ENCODE results near the gene ZW10. TPM values are rescaled to one million over a fixed set of nuclear protein-coding genes. Genes with fewer than 3 reads are reported as not detected.
A peak's percentile ranks its signal among the peaks of the same experiment; 100 is the strongest.
"Not testable (repeated sequence)": the region's sequence is repeated elsewhere in the genome, so short reads cannot be mapped to it uniquely, and the experiment has no call there.

ZW10 gene, protein sequence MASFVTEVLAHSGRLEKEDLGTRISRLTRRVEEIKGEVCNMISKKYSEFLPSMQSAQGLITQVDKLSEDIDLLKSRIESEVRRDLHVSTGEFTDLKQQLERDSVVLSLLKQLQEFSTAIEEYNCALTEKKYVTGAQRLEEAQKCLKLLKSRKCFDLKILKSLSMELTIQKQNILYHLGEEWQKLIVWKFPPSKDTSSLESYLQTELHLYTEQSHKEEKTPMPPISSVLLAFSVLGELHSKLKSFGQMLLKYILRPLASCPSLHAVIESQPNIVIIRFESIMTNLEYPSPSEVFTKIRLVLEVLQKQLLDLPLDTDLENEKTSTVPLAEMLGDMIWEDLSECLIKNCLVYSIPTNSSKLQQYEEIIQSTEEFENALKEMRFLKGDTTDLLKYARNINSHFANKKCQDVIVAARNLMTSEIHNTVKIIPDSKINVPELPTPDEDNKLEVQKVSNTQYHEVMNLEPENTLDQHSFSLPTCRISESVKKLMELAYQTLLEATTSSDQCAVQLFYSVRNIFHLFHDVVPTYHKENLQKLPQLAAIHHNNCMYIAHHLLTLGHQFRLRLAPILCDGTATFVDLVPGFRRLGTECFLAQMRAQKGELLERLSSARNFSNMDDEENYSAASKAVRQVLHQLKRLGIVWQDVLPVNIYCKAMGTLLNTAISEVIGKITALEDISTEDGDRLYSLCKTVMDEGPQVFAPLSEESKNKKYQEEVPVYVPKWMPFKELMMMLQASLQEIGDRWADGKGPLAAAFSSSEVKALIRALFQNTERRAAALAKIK
- 17.3 and 19.8 TPM in 2 replicates for total RNA-seq (2014; rRNA removed; shearing (Covaris generic))
- 11.2 and 14.7 TPM in 2 replicates for polyA plus RNA-seq (2015; cell fraction: cytosol; rRNA removed)
- 11.8 and 17.6 TPM in 2 replicates for polyA plus RNA-seq (2015; cell fraction: nucleus; rRNA removed)

DNA sequence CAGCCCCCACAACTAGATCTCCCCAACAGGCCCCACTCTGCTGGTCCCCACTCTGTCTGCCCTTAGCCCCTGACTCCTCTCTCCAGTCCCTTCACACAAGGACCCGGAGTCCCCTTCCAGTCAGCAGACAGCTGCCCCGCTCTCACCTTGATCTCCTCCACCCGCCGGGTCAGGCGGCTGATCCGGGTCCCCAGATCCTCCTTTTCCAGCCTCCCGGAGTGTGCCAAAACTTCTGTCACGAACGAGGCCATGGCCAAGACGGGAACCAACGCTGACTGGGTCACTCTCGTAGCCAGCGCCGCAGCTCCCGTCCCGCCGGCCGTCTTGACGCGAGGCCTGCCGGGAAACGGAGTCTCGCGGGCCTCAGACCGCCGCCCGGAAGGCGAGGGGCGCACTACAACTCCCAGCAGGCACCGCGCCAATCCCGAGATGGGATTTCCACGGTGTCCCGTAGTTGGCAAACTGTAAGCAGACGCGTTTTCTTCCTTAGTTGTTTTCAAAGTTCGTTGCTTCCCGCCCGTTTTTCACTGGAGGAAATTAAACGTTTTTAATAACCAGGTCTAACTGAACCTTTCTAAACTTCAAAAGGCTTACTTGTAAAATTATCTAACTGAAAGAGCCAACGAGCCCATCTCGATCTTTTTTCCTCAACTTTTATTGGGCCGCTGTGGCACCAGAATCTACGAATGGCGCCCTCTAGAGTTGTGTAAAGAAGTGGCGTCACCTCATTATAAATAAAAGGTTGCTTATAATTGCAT is at the start of gene ZW10:
Gene ZW10 (minus strand): TSS at position 277 of the 758 bp plus-strand sequence. CDS start 26 bp downstream, at position 251.
- in situ Hi-C loops (cut with HindIII; ENCODE audit: low pct_unique_long_range_greater_than_20kb, low sequenced_read_pairs) = no loop called here

DNA sequence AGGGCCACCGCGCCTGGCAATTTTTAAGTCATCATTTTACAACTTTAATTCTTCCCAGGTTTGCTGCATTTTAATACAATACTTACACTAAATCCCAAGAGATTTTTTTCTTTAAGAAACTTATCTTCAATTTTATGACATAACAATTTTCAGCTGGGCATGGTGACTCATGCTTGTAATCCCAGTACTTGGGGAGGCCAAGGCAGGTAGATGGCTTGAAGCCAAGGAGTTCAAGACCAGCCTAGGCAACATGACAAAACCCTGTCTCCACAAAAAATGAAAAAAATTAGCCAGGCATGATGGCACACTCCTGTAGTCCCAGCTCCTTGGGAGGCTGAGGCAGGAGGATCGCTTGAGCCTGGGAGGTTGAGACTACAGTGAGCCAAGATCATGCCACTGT is 44.9 kb upstream of the ZW10 start:
- DNase-seq (ENCODE audit: low read depth, low spot score) = no peak
- in situ Hi-C loops (cut with HindIII; ENCODE audit: low pct_unique_long_range_greater_than_20kb, low sequenced_read_pairs) = no loop called here

More for the DNA sequence above, at the start of gene ZW10:
- DNase-seq (ENCODE audit: low read depth, low spot score) = peak; percentile 93

DNA sequence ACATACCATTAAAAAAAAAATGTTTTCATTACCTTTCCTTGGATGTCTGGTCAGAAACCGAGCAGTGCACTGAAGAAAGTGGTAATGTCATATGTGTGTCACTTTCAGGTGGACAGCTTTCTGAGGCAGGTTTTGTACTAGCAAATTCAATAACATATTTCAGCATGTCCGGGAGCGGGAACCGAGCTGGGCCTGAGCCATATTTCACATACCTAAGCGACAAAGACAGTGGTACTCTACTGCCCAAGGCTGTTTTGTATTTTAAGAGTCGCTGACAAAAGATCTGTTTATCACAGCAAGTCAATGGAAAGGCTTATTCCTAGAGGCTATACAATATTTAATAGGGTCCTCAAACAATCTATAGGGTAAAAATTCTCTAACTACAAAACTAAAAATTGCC is 44.1 kb upstream of the ZW10 start:
- in situ Hi-C loops (cut with HindIII; ENCODE audit: low pct_unique_long_range_greater_than_20kb, low sequenced_read_pairs) = no loop called here
- DNase-seq (ENCODE audit: low read depth, low spot score) = no peak

DNA sequence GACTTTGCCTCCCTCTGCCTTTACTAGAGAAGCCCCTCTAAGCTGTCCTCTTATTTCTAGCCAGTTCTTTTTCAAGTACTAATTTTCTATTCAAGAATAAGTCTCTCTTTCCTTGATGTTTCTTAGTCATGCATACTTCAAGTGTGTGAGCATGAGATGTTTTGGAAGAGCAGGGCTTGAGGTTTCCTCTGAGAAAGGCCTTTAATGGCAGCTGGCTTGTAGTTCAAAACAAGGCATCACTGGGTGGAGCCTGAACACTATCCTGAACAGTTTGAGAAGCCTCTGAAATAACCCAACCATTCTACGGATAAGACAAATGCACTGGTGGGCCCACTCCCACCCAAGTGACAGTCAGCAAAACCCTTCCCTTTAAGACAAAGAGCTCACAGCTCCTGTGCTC is 43.7 kb upstream of the ZW10 start:
- in situ Hi-C loops (cut with HindIII; ENCODE audit: low pct_unique_long_range_greater_than_20kb, low sequenced_read_pairs) = no loop called here
- no peak for DNase-seq (ENCODE audit: low read depth, low spot score)

DNA sequence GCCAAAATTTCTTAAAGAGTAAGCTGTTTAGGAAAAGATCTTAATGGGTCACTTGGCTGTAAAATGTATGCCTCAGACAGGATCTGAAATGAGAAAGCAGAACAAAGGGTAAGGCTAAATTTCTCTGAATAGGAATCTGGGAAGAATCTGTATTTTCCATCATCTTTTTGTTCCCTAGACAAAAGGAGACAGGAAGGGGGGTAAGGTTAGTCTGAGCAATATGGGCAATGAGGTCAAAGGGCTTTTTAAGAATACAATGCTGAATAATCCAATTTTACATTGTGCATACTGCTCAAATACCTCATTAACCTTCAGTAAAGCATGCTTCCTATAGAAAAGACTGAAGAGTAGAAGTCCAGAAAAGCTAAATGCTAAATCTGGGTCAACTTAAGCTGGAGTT is 40.7 kb upstream of the ZW10 start:
- in situ Hi-C loops (cut with HindIII; ENCODE audit: low pct_unique_long_range_greater_than_20kb, low sequenced_read_pairs) = no loop called here
- DNase-seq (ENCODE audit: low read depth, low spot score) = no peak

DNA sequence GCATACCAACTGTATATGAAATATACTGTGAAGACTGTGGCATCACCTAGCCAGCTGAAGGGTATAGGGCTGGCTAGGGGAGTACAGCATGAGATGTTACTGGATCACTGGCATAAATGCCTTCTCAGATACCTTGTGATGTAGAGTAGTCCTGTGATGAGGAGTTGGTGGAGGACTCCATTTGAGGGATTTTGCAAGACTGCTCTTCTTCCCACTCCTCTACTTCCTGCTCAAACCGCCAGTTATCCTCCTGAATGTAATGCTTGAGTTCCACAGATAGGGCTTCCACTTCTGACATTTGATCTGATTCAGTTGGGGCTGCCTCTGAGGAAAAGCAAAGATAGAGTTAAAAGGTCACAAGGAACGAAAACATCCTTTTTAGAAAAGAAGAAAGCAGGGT is 35.4 kb upstream of the ZW10 start:
- in situ Hi-C loops (cut with HindIII; ENCODE audit: low pct_unique_long_range_greater_than_20kb, low sequenced_read_pairs) = no loop called here
- DNase-seq (ENCODE audit: low read depth, low spot score) = no peak

DNA sequence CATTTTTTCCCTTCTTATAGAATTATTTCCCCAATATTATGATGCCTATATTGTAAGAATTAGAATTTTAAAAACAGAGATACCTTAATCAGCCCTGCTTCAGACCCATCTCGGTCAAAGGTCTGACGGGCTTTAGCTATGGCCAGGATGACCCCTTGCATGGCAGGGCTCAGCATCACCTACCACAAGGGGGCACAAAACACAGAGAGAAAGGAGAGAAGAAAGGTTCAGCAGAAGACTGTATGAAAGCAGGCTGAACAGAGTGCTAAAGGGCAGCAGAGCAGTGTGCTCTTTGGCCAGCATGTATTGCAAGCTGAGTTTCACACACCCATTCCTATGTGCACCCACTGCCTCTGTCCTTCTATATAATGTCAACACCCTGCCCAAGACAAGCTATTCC is 32.9 kb upstream of the ZW10 start:
- in situ Hi-C loops (cut with HindIII; ENCODE audit: low pct_unique_long_range_greater_than_20kb, low sequenced_read_pairs) = no loop called here
- peak; percentile 76 for DNase-seq (ENCODE audit: low read depth, low spot score)

DNA sequence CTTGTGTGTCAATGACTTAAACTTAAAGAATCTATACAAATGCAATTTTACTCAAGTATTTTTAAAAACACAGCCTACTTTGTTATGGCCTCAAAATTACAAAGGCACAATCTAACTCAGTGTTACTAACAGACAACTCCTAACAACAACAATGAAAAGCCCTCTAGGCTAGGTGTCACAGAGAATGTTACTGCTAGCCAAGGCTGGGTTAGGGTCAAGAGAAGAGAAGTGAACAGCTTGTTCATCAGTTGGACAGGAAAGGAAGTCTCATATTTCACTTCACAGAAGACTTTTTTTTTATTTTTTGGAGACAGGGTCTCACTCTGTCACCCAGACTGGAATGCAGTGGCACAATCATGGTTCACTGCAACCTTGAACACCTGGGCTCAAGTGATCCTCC is 32.1 kb upstream of the ZW10 start:
- in situ Hi-C loops (cut with HindIII; ENCODE audit: low pct_unique_long_range_greater_than_20kb, low sequenced_read_pairs) = no loop called here
- no peak for DNase-seq (ENCODE audit: low read depth, low spot score)

DNA sequence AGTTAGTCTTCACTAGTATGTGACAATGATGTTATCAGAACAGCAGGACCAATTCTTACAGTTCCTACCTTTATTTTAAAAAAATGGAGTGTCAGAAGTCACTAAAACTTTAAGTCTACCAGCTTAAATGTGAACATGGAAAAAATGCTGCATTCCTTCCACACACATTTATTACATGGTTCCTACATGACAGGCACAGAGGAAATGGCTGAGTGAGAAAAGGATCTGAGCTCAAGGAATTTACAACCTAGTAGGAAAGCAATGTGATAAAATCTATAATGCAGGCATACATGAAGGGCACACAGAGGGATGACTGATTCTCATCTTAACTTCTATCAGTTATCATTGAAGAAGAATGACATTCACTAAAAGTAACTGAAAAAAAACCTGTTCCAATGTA is 29.1 kb upstream of the ZW10 start:
- in situ Hi-C loops (cut with HindIII; ENCODE audit: low pct_unique_long_range_greater_than_20kb, low sequenced_read_pairs) = no loop called here

DNA sequence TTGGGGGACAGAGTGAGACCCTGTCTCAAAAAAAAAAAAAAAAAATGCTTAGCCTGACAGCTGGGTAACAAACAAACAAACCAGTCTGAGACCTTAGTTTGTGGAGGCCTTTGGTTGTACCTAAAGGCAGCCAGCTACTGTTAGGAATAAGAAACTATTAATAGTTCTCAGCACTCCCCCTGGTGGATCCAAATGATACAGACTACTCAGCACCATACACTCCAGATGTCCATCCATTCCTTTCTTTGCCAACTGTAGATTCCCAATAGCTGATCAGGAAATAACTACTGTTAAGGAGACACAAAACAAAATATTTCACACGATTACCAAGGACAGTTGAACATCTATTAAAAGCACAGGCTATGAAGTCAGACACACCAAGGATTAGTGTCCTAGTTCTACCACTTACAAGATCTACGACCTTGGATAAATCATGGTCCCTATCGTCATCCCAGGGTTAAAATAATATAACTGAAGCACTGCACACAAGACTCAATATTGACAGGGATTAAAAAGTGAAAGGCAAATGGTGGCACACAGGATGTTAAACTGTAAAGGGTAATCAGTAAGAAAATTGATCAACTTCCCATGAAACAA is 23.3 kb upstream of the ZW10 start:
- in situ Hi-C loops (cut with HindIII; ENCODE audit: low pct_unique_long_range_greater_than_20kb, low sequenced_read_pairs) = no loop called here

More for the DNA sequence above, 29.1 kb upstream of the ZW10 start:
- no peak for DNase-seq (ENCODE audit: low read depth, low spot score)

DNA sequence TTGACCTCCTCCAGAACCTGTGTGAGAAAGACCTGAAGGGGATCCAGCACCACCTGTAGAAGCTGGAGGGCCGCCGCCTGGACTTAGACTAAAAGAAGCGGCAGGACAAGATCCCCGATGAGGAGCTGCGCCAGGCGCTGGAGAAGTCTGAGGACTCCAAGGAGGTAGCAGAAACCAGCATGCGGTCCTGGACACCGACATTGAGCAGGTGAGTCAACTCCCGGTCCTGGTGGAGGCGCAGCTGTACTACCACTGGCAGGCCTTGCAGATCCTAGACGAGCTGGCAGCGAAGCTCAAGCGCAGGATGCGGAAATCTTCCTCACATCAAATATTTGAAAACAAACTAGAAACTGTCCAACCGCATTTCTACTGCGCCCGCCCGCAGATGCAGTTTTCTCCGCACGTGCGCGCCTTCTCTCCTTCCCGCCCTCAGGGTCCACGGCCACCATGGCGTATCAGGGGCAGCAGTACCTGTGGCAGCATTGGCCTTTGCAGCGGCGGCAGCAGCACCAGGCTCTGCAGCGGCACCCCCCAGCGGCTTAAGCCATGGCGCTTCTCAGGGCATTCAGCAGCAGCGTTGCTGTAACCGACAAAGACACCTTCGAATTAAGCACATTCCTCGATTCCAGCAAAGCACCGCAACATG is 16.3 kb upstream of the ZW10 start:
- in situ Hi-C loops (cut with HindIII; ENCODE audit: low pct_unique_long_range_greater_than_20kb, low sequenced_read_pairs) = no loop called here

More for the DNA sequence above, 23.3 kb upstream of the ZW10 start:
- peak; percentile 62 for DNase-seq (ENCODE audit: low read depth, low spot score)

DNA sequence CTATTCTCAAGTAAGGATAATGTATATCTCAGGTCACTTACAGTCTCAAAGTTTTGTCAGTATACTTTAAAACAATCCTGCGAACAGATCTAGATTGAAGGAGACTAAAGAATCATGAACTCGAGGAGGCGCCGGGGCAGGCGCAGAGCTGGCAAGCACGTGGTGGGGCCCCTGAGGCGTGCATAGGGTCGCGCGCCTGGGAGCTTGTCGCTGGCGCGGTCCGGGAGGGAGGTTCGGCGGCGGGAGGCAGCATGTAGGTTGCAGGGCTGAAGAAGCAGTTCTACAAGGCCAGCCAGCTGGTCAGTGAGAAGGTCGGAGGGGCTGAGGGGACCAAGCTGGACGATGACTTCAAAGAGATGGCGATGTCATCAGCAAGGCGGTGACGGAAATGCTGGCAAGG is 15.5 kb upstream of the ZW10 start:
- in situ Hi-C loops (cut with HindIII; ENCODE audit: low pct_unique_long_range_greater_than_20kb, low sequenced_read_pairs); DNase-seq (ENCODE audit: low read depth, low spot score): not testable (repeated sequence)

More for the DNA sequence above, 16.3 kb upstream of the ZW10 start:
- no peak for DNase-seq (ENCODE audit: low read depth, low spot score)

DNA sequence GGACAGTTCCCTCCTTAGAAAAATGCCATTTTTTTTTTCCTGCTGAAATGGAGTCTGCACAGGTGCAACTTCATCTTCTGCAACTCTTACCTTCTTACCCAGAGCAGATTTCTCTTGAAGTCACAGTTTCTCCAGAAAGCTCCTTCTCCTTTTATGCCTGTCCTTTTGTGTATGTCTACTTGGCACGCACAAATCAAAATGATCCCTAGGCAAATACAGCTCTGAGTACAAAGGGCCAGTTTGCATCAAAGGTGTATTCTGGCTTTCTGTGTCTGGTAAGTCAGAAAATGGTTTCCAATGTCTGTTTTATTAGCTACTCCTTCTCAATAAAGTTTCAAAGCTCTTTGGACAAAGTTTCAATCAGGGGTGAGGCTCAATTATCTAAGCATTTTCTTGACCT is 8.6 kb upstream of the ZW10 start:
- in situ Hi-C loops (cut with HindIII; ENCODE audit: low pct_unique_long_range_greater_than_20kb, low sequenced_read_pairs) = no loop called here
- no peak for DNase-seq (ENCODE audit: low read depth, low spot score)

DNA sequence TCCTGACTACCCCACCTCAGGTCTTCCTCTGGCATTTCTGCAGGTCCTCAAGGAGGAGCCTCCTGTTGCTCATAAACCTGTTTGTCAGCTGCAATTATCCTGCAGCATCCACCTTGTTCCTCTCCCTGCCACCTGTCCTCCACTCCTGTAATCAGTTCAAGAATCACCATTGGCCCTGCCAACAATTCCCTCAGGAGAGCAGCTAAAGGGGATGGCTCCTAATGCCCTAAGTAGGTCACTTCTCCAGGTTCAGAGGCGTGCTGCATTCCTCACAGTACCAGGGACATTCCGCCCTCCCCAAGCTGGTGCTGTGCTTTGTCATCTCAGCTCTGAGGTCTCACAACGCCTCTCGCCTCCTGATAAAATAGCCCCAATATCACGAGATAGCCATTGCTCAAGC is 8.2 kb upstream of the ZW10 start:
- in situ Hi-C loops (cut with HindIII; ENCODE audit: low pct_unique_long_range_greater_than_20kb, low sequenced_read_pairs) = no loop called here

DNA sequence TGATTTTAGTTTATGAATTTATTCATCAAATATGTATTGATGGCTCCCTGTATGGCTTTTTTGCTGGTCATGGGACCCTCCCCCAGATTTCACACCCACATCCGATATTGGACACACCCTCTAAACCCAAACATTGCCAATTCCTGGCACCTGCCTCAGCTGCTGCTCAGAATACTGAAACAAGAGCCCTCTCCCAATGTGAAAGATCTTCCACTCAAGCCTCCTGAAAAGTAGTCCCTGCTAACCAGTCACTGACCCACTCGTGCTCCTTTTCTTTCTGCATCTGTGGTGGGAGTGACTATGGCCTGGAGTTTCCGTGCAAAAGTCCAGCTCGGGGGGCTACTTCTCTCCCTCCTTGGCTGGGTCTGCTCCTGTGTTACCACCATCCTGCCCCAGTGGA is 6.0 kb upstream of the ZW10 start, which contains the start of gene CLDN25:
Gene CLDN25 (plus strand): TSS at position 301 of the 400 bp plus-strand sequence. CDS start 0 bp downstream, at position 301.
- in situ Hi-C loops (cut with HindIII; ENCODE audit: low pct_unique_long_range_greater_than_20kb, low sequenced_read_pairs) = no loop called here
- no peak for DNase-seq (ENCODE audit: low read depth, low spot score)

More for the DNA sequence above, 8.2 kb upstream of the ZW10 start:
- no peak for DNase-seq (ENCODE audit: low read depth, low spot score)

DNA sequence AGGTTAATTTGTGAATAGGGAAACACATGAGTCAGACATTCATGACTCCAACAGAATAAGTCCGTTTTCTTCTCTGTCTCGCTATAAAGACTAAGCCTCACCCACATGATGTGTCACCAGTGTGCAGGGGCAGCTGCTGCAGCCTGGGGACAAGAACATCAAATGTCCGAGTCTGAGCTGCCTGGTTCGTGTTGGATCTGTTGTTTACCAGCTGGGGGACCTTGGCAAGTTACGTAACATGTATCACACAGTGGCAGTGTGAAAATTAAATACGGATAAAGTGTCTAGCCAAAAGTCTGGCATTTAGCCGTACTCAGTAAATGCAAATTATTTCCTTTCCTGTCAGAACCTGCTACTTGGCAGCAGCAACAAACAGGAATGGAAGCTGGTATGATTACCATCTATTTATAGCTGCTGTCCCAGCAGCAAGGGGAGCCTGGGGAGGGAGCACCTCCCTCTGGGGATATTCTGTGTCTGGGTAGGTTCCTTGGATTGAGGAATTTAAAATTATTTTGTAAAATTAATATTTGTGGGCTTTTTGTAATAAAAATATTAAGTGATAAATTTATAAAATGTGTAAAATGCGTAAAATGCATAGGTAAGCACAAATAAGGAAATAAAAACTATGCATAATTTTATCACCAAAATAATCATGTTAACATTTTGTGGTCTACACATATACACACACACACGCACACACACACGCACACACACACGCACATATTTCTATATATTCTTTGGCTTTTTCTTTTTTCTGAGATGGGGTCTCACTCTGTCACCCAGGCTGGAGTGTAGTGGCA is 4.8 kb upstream of the ZW10 start:
- in situ Hi-C loops (cut with HindIII; ENCODE audit: low pct_unique_long_range_greater_than_20kb, low sequenced_read_pairs) = no loop called here
- no peak for DNase-seq (ENCODE audit: low read depth, low spot score)

All from SK-MEL-5 (cell line).